Kidney tubule cell (primary cell): ENCODE measurements around the gene BTC.
"Not testable (repeated sequence)": the region's sequence is repeated elsewhere in the genome, so short reads cannot be mapped to it uniquely, and the experiment has no call there.

Source experiments
- DNase-seq: peaks from one replicate; pipeline ENCODE4 v3.0.0-alpha.2; 2018; ENCODE audit warnings: low spot score

The BTC gene

DNA sequence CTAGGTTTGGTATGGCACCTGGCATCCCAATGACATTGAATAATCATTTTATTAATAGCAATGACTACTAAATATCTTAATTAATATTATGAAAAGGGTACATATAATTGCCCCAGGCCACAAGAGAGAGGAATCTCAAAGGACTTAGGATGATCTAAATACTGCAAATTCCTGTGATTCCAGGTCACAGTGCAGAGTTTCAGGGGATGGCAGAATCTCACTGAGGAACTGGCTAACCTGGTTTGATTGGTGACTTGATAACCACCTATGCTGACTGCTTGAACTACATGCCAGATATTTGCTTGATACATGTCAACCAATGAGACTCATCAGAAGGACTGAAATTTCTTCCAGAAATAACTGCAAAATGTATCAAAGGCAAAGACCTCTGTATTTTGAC, 37.2 kb downstream of the BTC start:
- DNase-seq, result no peak

GRCh38 chr4:74755486-74755885, 38.8 kb downstream of the BTC start:
- DNase-seq, result no peak

DNA sequence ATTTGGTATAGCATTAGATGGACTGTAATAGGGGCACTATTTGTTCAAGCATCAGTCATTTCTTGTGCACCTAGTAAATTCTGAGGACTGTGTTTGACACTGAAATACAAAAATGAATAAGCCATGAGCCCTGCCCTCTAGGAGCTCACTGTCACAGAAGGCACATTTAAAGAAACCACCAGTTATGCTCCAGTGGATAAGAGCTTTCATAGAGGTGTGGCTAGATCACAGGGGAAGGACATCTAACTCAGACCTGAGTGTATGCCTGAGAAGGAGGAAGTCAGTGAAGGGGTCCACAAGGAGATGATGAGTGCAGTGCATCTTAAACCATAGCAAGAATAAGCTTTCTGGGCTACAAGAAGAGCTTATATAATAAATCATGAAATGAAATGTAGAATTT, 40.1 kb downstream of the BTC start:
- peak; percentile 36 for DNase-seq

GRCh38 chr4:74752798-74753197, 41.5 kb downstream of the BTC start:
- DNase-seq, result no peak

- DNase-seq, result no peak
Measured at GRCh38 chr4:74751856-74752255, 42.5 kb downstream of the BTC start.

GRCh38 chr4:74751247-74751646, 43.1 kb downstream of the BTC start:
- no peak for DNase-seq

- no peak for DNase-seq
Measured at GRCh38 chr4:74742185-74742584, 52.1 kb downstream of the BTC start.

DNA sequence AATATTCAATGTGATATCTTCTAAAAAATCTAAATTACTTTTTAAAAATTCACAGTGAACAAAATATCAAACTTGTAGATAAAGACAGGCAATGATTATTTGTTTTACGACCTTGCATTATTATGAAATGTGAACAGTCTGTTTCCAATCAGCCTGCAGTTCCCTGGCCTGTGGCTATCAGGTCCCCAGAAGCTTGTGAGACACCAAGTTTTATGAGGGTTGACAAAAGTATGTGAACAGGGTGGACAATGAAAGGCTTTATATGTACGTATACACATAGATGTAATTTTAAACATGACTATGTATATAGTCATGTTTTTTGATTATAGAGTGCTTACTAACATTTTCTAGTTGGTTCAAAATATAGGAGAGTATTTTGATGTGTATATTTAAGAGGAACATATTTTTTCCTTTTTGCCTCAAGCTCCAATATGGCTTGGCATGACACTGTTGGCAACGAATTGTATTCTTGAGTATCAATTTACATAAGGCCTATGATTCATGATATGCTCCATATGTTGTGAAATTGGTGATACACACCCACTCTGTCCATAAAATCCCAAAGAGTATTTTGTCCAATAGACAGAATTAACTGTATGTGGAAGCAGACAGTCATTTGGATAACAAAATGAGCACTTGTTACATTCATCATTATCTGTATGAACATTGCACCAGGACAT, 55.7 kb downstream of the BTC start:
- DNase-seq, result no peak

DNA sequence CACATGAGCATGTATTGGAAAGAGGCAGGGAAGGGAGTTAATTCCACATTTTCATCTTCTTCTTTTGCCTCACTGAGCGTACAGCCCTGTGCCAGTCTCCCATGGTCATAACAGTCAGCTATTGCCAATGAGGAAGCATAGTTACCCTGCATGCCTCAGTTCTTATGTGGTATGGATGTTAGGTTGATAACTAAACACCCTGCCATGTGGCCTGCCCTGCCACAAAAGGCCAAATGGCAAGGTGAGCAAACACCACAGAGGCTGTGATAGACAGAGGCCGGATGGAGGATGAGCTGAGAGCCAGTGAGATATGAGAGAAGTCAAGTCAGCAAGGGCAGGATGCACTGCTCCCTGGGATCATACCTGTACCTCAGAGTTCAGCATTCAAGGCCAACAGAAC, 59.3 kb downstream of the BTC start:
- DNase-seq, result peak; percentile 65

GRCh38 chr4:74733756-74734155, 60.6 kb downstream of the BTC start:
- no peak for DNase-seq

DNA sequence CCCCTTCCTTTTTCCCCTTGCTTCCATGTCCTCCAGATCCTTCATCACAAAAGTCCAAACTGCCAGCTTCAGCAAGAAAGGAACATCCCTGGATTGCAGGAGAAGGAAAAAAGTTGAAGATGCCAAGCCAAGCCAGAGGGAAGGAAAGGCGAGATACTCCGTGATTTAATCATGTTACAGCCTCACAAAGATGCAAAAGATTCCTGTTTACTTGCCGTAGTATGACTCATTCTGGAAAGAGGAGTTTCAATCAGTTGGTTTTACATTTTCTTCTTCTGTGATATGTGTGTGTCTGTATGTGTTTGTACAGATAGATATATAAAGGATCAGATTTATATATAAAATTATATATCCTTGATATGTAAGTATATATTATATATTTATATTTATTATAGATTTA, 69.3 kb downstream of the BTC start:
- DNase-seq, result no peak

- peak; percentile 29 for DNase-seq
Measured at GRCh38 chr4:74716436-74716765, 77.9 kb downstream of the BTC start.

DNA sequence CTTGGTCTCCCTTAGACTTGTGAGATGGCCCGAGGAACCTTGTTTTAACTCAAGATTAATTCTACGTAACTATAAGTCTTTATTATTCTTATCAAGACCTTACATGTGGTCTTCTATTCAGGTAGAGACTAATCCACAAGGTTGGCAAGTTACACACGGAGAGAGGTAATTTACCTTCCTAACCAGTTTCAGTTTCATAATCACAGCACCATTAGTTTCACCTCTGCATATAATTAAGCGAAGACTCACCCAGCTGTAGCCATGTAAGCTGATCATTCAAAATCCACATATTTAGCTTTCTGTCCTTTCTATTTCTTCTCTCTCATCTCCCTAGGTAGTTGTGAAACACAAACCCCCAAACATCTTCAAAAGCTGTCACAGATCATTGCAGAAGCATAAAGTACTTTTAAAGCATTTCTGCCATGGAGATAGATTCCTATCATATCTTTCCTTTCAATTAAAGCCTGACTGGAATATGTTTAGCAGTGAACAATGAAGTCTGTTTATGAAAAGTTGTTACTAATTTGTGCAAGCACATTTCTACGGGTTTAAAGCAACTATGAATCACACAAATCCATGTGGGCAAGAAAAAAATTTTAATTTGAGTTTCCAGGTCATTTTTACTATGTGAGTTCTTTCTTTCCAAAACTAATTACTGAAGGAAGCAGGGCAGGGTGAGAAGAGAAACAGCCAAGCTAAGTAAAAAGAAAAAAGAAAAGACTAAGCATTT, 78.5 kb downstream of the BTC start:
- peak; percentile 62 for DNase-seq

DNA sequence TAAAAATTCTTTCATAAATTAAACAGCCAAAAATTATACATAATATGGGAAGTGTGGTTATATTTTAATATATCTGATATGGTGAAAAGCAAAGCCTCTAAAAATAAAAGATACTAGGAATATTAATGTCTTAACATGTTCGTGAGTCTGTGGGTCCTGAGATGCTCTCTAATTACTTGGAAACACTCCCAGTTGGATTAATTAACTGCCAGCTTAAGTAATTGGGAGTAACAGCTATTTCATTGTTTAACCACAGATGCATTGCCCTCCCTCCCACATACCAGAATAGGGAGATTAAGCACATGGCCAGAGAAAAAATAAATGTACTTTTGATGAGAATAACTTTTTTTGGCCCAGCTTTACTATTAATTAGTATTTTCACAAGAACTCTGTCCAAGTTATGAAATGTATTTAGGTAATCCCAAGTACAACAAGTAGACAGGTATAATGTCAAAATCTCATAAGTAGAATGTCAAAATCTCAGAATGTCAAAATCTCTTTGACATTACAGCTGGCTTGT, 79.7 kb downstream of the BTC start:
- DNase-seq, result no peak

- not testable (repeated sequence) for DNase-seq
Measured at GRCh38 chr4:74708135-74708534, 86.2 kb downstream of the BTC start.
